B cell (primary cell): ENCODE measurements around the gene SRPRB. TPM values are rescaled to one million over a fixed set of nuclear protein-coding genes. Genes with fewer than 3 reads are reported as not detected.

Experiments used
- ATAC-seq: fragments of 200-7000 bp; cut with Tn5 transposase; one replicate; pipeline ENCODE4 v1.10.0; 2021; ENCODE audit warnings: low read depth, mild to moderate bottlenecking, moderate number of reproducible peaks, moderate library complexity
- CTCF ChIA-PET: fragments of 350-600 bp; sonication (Branson Sonifier 250); formaldehyde crosslinking; loops from one replicate; lab custom pipeline; 2021; ENCODE audit warnings: antibody characterized with exemption, inconsistent platforms; lab: Charles Lee
- POLR2A ChIA-PET: fragments of 350-600 bp; sonication (Branson Sonifier 250); formaldehyde crosslinking; loops from one replicate; lab custom pipeline; 2021; ENCODE audit warnings: antibody characterized with exemption; lab: Charles Lee
- DNase-seq: peaks from one replicate; pipeline ENCODE4 v3.0.0; 2013
- H2AFZ ChIP-seq: 2 replicates; pipeline ENCODE4 v1.6.1; 2012; ENCODE audit warnings: mild to moderate bottlenecking, low read depth, low read length; ENCODE audit not compliant: insufficient read depth, poor library complexity, severe bottlenecking
- H3K27ac ChIP-seq, 2 donors: 1 replicate in 1 of 2; 2 replicates in 1 of 2; pipeline ENCODE4 v1.5.1; 2012 to 2013; ENCODE audit warnings: low read length in 2 of 2, mild to moderate bottlenecking in 2 of 2, moderate library complexity in 1 of 2
- H3K27me3 ChIP-seq, 4 experiments: fragments of 200-600 bp in 1 of 4; sonication (generic) in 1 of 4; replicated peaks in 1 of 4; 1 replicate in 2 of 4; 2 replicates in 2 of 4; pipeline versions ENCODE4 v1.6.1 to v1.7.0; 2013 to 2016; ENCODE audit warnings: low read length in 3 of 4, mild to moderate bottlenecking in 2 of 4, mixed read lengths in 1 of 4, moderate library complexity in 1 of 4; ENCODE audit not compliant: insufficient read depth in 4 of 4, control insufficient read depth in 3 of 4; ENCODE audit errors: control extremely low read depth in 1 of 4
- H3K36me3 ChIP-seq, 2 experiments: replicated peaks in 1 of 2; 1 replicate in 1 of 2; 2 replicates in 1 of 2; pipeline versions ENCODE4 v1.6.1 to v1.7.1; 2013; ENCODE audit warnings: low read length in 1 of 2; ENCODE audit not compliant: insufficient read depth in 2 of 2, control insufficient read depth in 1 of 2; ENCODE audit errors: control extremely low read depth in 1 of 2, extremely low read depth in 1 of 2
- H3K4me1 ChIP-seq, 2 donors: fragments of 200-600 bp in 1 of 2; sonication (generic) in 1 of 2; 1 replicate in 1 of 2; 2 replicates in 1 of 2; pipeline versions ENCODE4 v1.5.1 to v1.6.1; 2013 to 2017; ENCODE audit warnings: low read length in 2 of 2; ENCODE audit not compliant: control insufficient read depth in 2 of 2, insufficient read depth in 2 of 2
- H3K4me2 ChIP-seq: replicated peaks from 2 replicates; pipeline ENCODE3; 2012; ENCODE audit warnings: mild to moderate bottlenecking, low read depth, low read length; ENCODE audit not compliant: poor library complexity, severe bottlenecking
- H3K4me3 ChIP-seq, 5 experiments: fragments of 200-600 bp in 1 of 5; sonication (generic) in 1 of 5; 1 replicate in 3 of 5; 2 replicates in 2 of 5; pipeline versions ENCODE4 v1.5.1 to v1.7.0; 2011 to 2016; ENCODE audit warnings: low read length in 4 of 5, mild to moderate bottlenecking in 4 of 5, low read depth in 2 of 5, control low read depth in 1 of 5, moderate library complexity in 1 of 5; ENCODE audit not compliant: insufficient read depth in 1 of 5; ENCODE audit errors: control extremely low read depth in 1 of 5, extremely low read depth in 1 of 5
- H3K79me2 ChIP-seq: fragments of 200-600 bp; sonication (generic); one replicate; pipeline ENCODE4 v1.6.0; 2016; ENCODE audit warnings: low read length; ENCODE audit not compliant: control insufficient read depth, insufficient read depth
- H3K9ac ChIP-seq: fragments of 200-600 bp; sonication (generic); 2 replicates; pipeline ENCODE4 v1.6.1; 2017; ENCODE audit warnings: mild to moderate bottlenecking, low read length, moderate library complexity
- H3K9me3 ChIP-seq, 3 donors: one replicate each; pipeline versions ENCODE4 v1.6.1 to v1.7.1; 2013; ENCODE audit warnings: low read length in 2 of 3; ENCODE audit not compliant: control insufficient read depth in 2 of 3, insufficient read depth in 1 of 3; ENCODE audit errors: control extremely low read depth in 1 of 3
- H4K20me1 ChIP-seq: 2 replicates; pipeline ENCODE4 v1.6.0; 2012; ENCODE audit warnings: mild to moderate bottlenecking, low read length; ENCODE audit not compliant: insufficient read depth, control insufficient read depth, poor library complexity, severe bottlenecking
- H3K27ac Mint-ChIP-seq: one replicate; pipeline ENCODE4 v1.8.0; 2021; ENCODE audit warnings: mixed read lengths
- H3K27me3 Mint-ChIP-seq: one replicate; pipeline ENCODE4 v1.8.0; 2021; ENCODE audit warnings: mixed read lengths
- H3K4me1 Mint-ChIP-seq: one replicate; pipeline ENCODE4 v1.8.0; 2021; ENCODE audit warnings: mixed read lengths
- H3K4me3 Mint-ChIP-seq: one replicate; pipeline ENCODE4 v1.8.0; 2021; ENCODE audit warnings: mixed read lengths
- H3K9me3 Mint-ChIP-seq: one replicate; pipeline ENCODE4 v1.8.0; 2022; ENCODE audit warnings: mixed read lengths; ENCODE audit not compliant: insufficient read depth
- CTCF ChIP-seq: fragments of 200-600 bp; IDR thresholded peaks from one replicate; pipeline ENCODE4 v1.8.0; 2022; ENCODE audit warnings: antibody characterized with exemption, mild to moderate bottlenecking
- EZH2 ChIP-seq: IDR thresholded peaks from 2 replicates; pipeline ENCODE4 v1.6.1; 2012; ENCODE audit warnings: borderline replicate concordance, low read depth, mild to moderate bottlenecking, moderate library complexity, low read length; ENCODE audit not compliant: insufficient read depth, poor library complexity, severe bottlenecking
- WGBS: methylation state at CpG from one replicate; pipeline ENCODE4 v1.1.5; 2013; ENCODE audit warnings: missing lambda C conversion rate; ENCODE audit not compliant: insufficient coverage; 5-methylcytosine and 5-hydroxymethylcytosine counted together
- intact Hi-C: fragments of 100-400 bp; cut with micrococcal nuclease; formaldehyde crosslinking; loops from one replicate; pipeline ENCODE4 v1.10.0; 2022
- polyA plus RNA-seq: library from polyadenylated mRNA; depleted of rRNA; stranded (reverse); fragments of >200 nt; gene quantifications from 2 replicates; pipeline ENCODE4 v1.2.3, GENCODE V29; 2012
- total RNA-seq, 2 donors: library from RNA; stranded (reverse); fragments of 120-200 nt in 1 of 2; gene quantifications; 1 replicate in 1 of 2; 2 replicates in 1 of 2; pipeline versions ENCODE4 v1.2.3 to v1.2.4, GENCODE V29; 2013 to 2022

Gene SRPRB
- total and polyA plus RNA-seq, 2 donors (not counting 1 experiment from before 2014, with no cell fraction given): 10.1 to 28.8 TPM

- H4K20me1 ChIP-seq: no peaks in the 10 kb centered on the region
- no peak overlapping the region for H3K9ac ChIP-seq
- no peaks in the 10 kb centered on the region for H3K27me3 ChIP-seq
- no peak overlapping the region for H3K4me3 Mint-ChIP-seq
- POLR2A ChIA-PET: no interaction called here
- H3K4me2 ChIP-seq: no peak overlapping the region
- no peaks in the 10 kb centered on the region for H3K4me1 ChIP-seq
- WGBS: 86% methylated on average over 20 of the region's 20 CpGs
- H3K27ac ChIP-seq: no peak overlapping the region
- H3K4me3 ChIP-seq: no peak overlapping the region
- H3K79me2 ChIP-seq: no peaks in the 10 kb centered on the region
- intact Hi-C loops: no loop called here
- ATAC-seq (no peak), DNase-seq (no peak)
- CTCF ChIA-PET: no interaction called here
- peaks cover 9% of the 10 kb centered on the region for H3K27me3 Mint-ChIP-seq
- H3K9me3 ChIP-seq: no peaks in the 10 kb centered on the region
- no peaks in the 10 kb centered on the region for H3K4me1 Mint-ChIP-seq
- H2AFZ ChIP-seq: no peak overlapping the region
- H3K36me3 ChIP-seq: no peaks in the 10 kb centered on the region
- H3K27ac Mint-ChIP-seq: no peak overlapping the region
- H3K9me3 Mint-ChIP-seq: no peaks in the 10 kb centered on the region
- TF ChIP-seq CTCF (no peak), EZH2 (no peak)
These were observed 48.6 kb upstream of the SRPRB start for GRCh38 chr3:133756716-133757694.
